CD4-positive, alpha-beta T cell (primary cell): ENCODE measurements around the gene TREX2. TPM values are rescaled to one million over a fixed set of nuclear protein-coding genes. Genes with fewer than 3 reads are reported as not detected.

Source experiments
- ATAC-seq: fragments of 200-7000 bp; cut with Tn5 transposase; one replicate; pipeline ENCODE4 v1.10.0; 2022; ENCODE audit warnings: mild to moderate bottlenecking; ENCODE audit not compliant: poor library complexity
- CTCF ChIA-PET: fragments of 350-600 bp; sonication (Branson Sonifier 250); formaldehyde crosslinking; loops from one replicate; lab custom pipeline; 2021; ENCODE audit warnings: antibody characterized with exemption, inconsistent platforms; lab: Charles Lee
- POLR2A ChIA-PET: fragments of 350-600 bp; sonication (Branson Sonifier 250); formaldehyde crosslinking; loops from one replicate; lab custom pipeline; 2021; ENCODE audit warnings: antibody characterized with exemption, inconsistent platforms; lab: Charles Lee
- DNase-seq, 14 experiments: peaks; one replicate each; pipeline ENCODE4 v3.0.0-alpha.2; 2013 to 2020; ENCODE audit warnings: mixed read lengths in 2 of 14
- H3K27ac ChIP-seq, 2 donors: one replicate each; pipeline versions ENCODE4 v1.5.1 to v1.7.0; 2013; ENCODE audit warnings: low read length in 2 of 2, low read depth in 1 of 2, mild to moderate bottlenecking in 1 of 2
- H3K27me3 ChIP-seq, 2 experiments: 1 replicate in 1 of 2; 2 replicates in 1 of 2; pipeline versions ENCODE4 v1.6.1 to v1.7.0; 2013; ENCODE audit warnings: low read length in 2 of 2, control low read depth in 1 of 2, mild to moderate bottlenecking in 1 of 2, moderate library complexity in 1 of 2; ENCODE audit not compliant: insufficient read depth in 2 of 2, control insufficient read depth in 1 of 2
- H3K36me3 ChIP-seq: one replicate; pipeline ENCODE4 v1.6.1; 2013; ENCODE audit warnings: low read length, control low read depth; ENCODE audit not compliant: insufficient read depth
- H3K4me1 ChIP-seq: one replicate; pipeline ENCODE4 v1.6.1; 2013; ENCODE audit warnings: low read length, control low read depth; ENCODE audit not compliant: insufficient read depth
- H3K4me3 ChIP-seq: one replicate; pipeline ENCODE4 v1.5.1; 2013; ENCODE audit warnings: mild to moderate bottlenecking, low read length, moderate library complexity
- H3K9me3 ChIP-seq, 2 experiments: 1 replicate in 1 of 2; 2 replicates in 1 of 2; pipeline versions ENCODE4 v1.6.1 to v1.7.0; 2013; ENCODE audit warnings: low read length in 2 of 2, mild to moderate bottlenecking in 2 of 2, control low read depth in 1 of 2, moderate library complexity in 1 of 2; ENCODE audit not compliant: control insufficient read depth in 1 of 2, insufficient read depth in 1 of 2
- H3K27ac Mint-ChIP-seq: one replicate; pipeline ENCODE4 v1.8.0; 2020; ENCODE audit warnings: mixed read lengths
- H3K27me3 Mint-ChIP-seq: one replicate; pipeline ENCODE4 v1.8.0; 2021; ENCODE audit warnings: mixed read lengths
- H3K36me3 Mint-ChIP-seq: one replicate; pipeline ENCODE4 v1.8.0; 2021; ENCODE audit warnings: low read depth, mixed read lengths
- H3K4me1 Mint-ChIP-seq: one replicate; pipeline ENCODE4 v1.8.0; 2021; ENCODE audit warnings: low read depth, mixed read lengths
- H3K4me3 Mint-ChIP-seq: one replicate; pipeline ENCODE4 v1.8.0; 2020; ENCODE audit warnings: mild to moderate bottlenecking, mixed read lengths
- H3K9me3 Mint-ChIP-seq: one replicate; pipeline ENCODE4 v1.8.0; 2020; ENCODE audit warnings: mixed read lengths
- CTCF ChIP-seq: fragments of 200-600 bp; IDR thresholded peaks from one replicate; pipeline ENCODE4 v1.8.0; 2022; ENCODE audit warnings: antibody characterized with exemption, mild to moderate bottlenecking
- intact Hi-C, 2 experiments: fragments of 100-400 bp; cut with DNase I in 1 of 2; cut with micrococcal nuclease in 1 of 2; formaldehyde crosslinking; loops; one replicate each; pipeline versions ENCODE4 v1.15.1 to v1.9.0; 2023 to 2025; cut with DNase I, micrococcal nuclease
- total RNA-seq, 174 experiments: library from RNA in 2 of 174; stranded (reverse) in 2 of 174; gene quantifications; one replicate each; pipeline ENCODE4 v1.2.3 and lab custom pipeline; 2021 to 2026

TREX2 gene
- total RNA-seq, 2 experiments from 2014 or later = 1.1 to 1.4 TPM

GRCh38 chrX:153434801-153435200 lies 11.1 kb downstream of the TREX2 start:
- H3K9me3 ChIP-seq = peaks cover 0 to 4% of the 10 kb centered on the region in 2 experiments
- H3K27me3 Mint-ChIP-seq = peaks cover 11% of the 10 kb centered on the region
- H3K36me3 Mint-ChIP-seq = no peaks in the 10 kb centered on the region
- no peak for DNase-seq
- no peaks in the 10 kb centered on the region for H3K4me1 ChIP-seq
- no peaks in the 10 kb centered on the region for H3K36me3 ChIP-seq
- no peak for TF ChIP-seq CTCF
- no peak overlapping the region for H3K4me3 ChIP-seq
- CTCF ChIA-PET = no interaction called here
- H3K4me3 Mint-ChIP-seq = no peak overlapping the region
- H3K4me1 Mint-ChIP-seq = no peaks in the 10 kb centered on the region
- POLR2A ChIA-PET = no interaction called here
- intact Hi-C loops = no loop called here
- no peak overlapping the region for H3K27ac ChIP-seq
- no peaks in the 10 kb centered on the region for H3K27me3 ChIP-seq
- no peak for ATAC-seq
- no peak overlapping the region for H3K27ac Mint-ChIP-seq
- peaks cover 2% of the 10 kb centered on the region for H3K9me3 Mint-ChIP-seq

- Histone ChIP-seq H3K36me3 (no peaks in the 10 kb centered on the region), H3K27me3 (no peaks in the 10 kb centered on the region), H3K4me3 (no peak overlapping the region), H3K9me3 (peaks cover 0 to 4% of the 10 kb centered on the region in 2 experiments), H3K27ac (no peak overlapping the region), H3K4me1 (no peaks in the 10 kb centered on the region)
- ChIA-PET CTCF (no interaction called here), POLR2A (no interaction called here)
- Mint-ChIP-seq H3K36me3 (no peaks in the 10 kb centered on the region), H3K4me3 (no peak overlapping the region), H3K27me3 (peaks cover 11% of the 10 kb centered on the region), H3K27ac (no peak overlapping the region), H3K9me3 (peaks cover 2% of the 10 kb centered on the region), H3K4me1 (no peaks in the 10 kb centered on the region)
- intact Hi-C loops = no loop called here
- DNase-seq (no peak), ATAC-seq (no peak)
- TF ChIP-seq CTCF = no peak
Measured at GRCh38 chrX:153433781-153434285, 12.0 kb downstream of the TREX2 start.

GRCh38 chrX:153433161-153433680 lies 12.6 kb downstream of the TREX2 start:
- Mint-ChIP-seq H3K9me3 (peaks cover 2% of the 10 kb centered on the region), H3K4me1 (no peaks in the 10 kb centered on the region), H3K4me3 (no peak overlapping the region), H3K27ac (no peak overlapping the region), H3K27me3 (peaks cover 5% of the 10 kb centered on the region), H3K36me3 (no peaks in the 10 kb centered on the region)
- ChIA-PET POLR2A (no interaction called here), CTCF (no interaction called here)
- intact Hi-C loops = no loop called here
- no peak overlapping the region for H3K4me3 ChIP-seq
- no peak for TF ChIP-seq CTCF
- no peaks in the 10 kb centered on the region for H3K4me1 ChIP-seq
- ATAC-seq = no peak
- DNase-seq = no peak
- H3K9me3 ChIP-seq = peaks cover 0 to 4% of the 10 kb centered on the region in 2 experiments
- H3K36me3 ChIP-seq = no peaks in the 10 kb centered on the region
- H3K27ac ChIP-seq = no peak overlapping the region
- H3K27me3 ChIP-seq = no peaks in the 10 kb centered on the region
